Suprapubic skin (tissue), 4 donors: ENCODE measurements around the gene IL17B. TPM values are rescaled to one million over a fixed set of nuclear protein-coding genes. Genes with fewer than 3 reads are reported as not detected.

Experiments
- DNase-seq, 2 donors: peaks; one replicate each; pipeline ENCODE4 v3.0.0-alpha.2; 2019; ENCODE audit warnings: low spot score in 2 of 2
- H3K27ac ChIP-seq: fragments of 200-600 bp; sonication (generic); one replicate; pipeline ENCODE4 v1.5.1; 2019
- H3K27me3 ChIP-seq: fragments of 200-600 bp; sonication (generic); one replicate; pipeline ENCODE4 v1.5.1; 2019
- H3K36me3 ChIP-seq: fragments of 200-600 bp; sonication (generic); one replicate; pipeline ENCODE4 v1.5.1; 2019
- H3K4me1 ChIP-seq: fragments of 200-600 bp; sonication (generic); one replicate; pipeline ENCODE4 v1.5.1; 2019
- H3K4me3 ChIP-seq: fragments of 200-600 bp; sonication (generic); one replicate; pipeline ENCODE4 v1.5.1; 2019; ENCODE audit warnings: mild to moderate bottlenecking
- H3K9me3 ChIP-seq: fragments of 200-600 bp; sonication (generic); one replicate; pipeline ENCODE4 v1.5.1; 2019
- EP300 ChIP-seq: sonication (generic); formaldehyde crosslinking; IDR thresholded peaks from one replicate; pipeline ENCODE4 v1.6.1; 2017; ENCODE audit warnings: antibody characterized with exemption
- POLR2A ChIP-seq, 2 donors: fragments of 450-650 bp; IDR thresholded peaks; one replicate each; pipeline ENCODE4 v1.6.1; 2017; ENCODE audit warnings: antibody characterized with exemption in 2 of 2, mild to moderate bottlenecking in 2 of 2, moderate library complexity in 2 of 2
- POLR2AphosphoS5 ChIP-seq, 3 donors: sonication (generic); formaldehyde crosslinking; IDR thresholded peaks; one replicate each; pipeline ENCODE4 v1.6.1; 2017; ENCODE audit warnings: antibody characterized with exemption in 3 of 3
- WGBS: methylation state at CpG from one replicate; pipeline ENCODE4 v1.1.5; 2018; 5-methylcytosine and 5-hydroxymethylcytosine counted together
- total RNA-seq, 4 donors: library from RNA; depleted of rRNA; stranded (reverse); fragments of >200 nt; gene quantifications; one replicate each; pipeline ENCODE4 v1.1.0, GENCODE V29; 2016
- TF ChIP-seq, protein P1 (sequence below), 2 donors: fragments of 200-600 bp in 1 of 2; fragments of 450-650 bp in 1 of 2; sonication (generic) in 1 of 2; IDR thresholded peaks; one replicate each; pipeline ENCODE4 v1.5.1; 2016 to 2019; ENCODE audit warnings: antibody characterized with exemption in 2 of 2, mild to moderate bottlenecking in 1 of 2, moderate library complexity in 1 of 2

IL17B gene
- total RNA-seq, 4 donors from 2014 or later, result not detected

DNA sequence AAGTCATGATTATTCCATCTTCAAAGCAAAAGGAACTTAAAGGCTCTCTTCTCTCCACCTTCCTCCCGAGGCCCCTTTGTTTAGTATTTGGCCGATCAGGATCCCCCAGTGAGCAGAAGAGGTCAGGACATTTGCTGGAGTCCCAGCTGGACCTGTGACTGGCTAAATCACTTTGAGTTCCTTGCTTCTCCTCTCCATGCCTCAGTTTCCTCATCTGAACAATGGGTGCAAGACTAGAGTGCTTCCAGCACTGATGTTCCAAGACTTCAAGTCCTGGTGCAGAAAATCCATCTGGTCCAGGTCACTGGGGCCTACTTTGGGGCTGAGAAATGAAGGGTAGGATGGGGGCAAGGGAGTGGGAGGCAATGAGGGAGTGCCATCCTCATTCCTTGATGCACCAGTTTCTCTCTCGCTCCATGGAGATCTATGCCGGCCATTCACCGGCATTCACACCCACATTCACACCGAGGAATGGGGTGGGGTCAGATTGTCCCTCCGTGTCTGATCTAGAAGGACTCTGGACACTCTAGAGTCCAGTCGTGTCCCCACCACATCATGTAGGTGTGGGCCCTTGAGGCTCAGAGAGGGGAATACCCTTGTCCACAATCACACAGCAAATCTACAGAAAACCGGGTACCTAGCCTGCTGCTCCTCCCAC lies 38.7 kb upstream of the IL17B start:
- TF ChIP-seq POLR2AphosphoS5 (IDR thresholded peaks at IDR 0.05), result no peak
- TF ChIP-seq POLR2A (IDR thresholded peaks at IDR 0.05), result no peak
- TF ChIP-seq, protein P1, sequence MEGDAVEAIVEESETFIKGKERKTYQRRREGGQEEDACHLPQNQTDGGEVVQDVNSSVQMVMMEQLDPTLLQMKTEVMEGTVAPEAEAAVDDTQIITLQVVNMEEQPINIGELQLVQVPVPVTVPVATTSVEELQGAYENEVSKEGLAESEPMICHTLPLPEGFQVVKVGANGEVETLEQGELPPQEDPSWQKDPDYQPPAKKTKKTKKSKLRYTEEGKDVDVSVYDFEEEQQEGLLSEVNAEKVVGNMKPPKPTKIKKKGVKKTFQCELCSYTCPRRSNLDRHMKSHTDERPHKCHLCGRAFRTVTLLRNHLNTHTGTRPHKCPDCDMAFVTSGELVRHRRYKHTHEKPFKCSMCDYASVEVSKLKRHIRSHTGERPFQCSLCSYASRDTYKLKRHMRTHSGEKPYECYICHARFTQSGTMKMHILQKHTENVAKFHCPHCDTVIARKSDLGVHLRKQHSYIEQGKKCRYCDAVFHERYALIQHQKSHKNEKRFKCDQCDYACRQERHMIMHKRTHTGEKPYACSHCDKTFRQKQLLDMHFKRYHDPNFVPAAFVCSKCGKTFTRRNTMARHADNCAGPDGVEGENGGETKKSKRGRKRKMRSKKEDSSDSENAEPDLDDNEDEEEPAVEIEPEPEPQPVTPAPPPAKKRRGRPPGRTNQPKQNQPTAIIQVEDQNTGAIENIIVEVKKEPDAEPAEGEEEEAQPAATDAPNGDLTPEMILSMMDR (IDR thresholded peaks at IDR 0.05), result no peak
- TF ChIP-seq EP300, result no peak
- 65% methylated on average over 4 of the region's 9 CpGs for WGBS
- Histone ChIP-seq H3K27ac (peak overlapping the region; percentile 4), H3K27me3 (no peaks in the 10 kb centered on the region), H3K4me3 (no peak overlapping the region), H3K36me3 (no peaks in the 10 kb centered on the region), H3K4me1 (peaks cover 26% of the 10 kb centered on the region), H3K9me3 (no peaks in the 10 kb centered on the region)
- DNase-seq, result no peak

DNA sequence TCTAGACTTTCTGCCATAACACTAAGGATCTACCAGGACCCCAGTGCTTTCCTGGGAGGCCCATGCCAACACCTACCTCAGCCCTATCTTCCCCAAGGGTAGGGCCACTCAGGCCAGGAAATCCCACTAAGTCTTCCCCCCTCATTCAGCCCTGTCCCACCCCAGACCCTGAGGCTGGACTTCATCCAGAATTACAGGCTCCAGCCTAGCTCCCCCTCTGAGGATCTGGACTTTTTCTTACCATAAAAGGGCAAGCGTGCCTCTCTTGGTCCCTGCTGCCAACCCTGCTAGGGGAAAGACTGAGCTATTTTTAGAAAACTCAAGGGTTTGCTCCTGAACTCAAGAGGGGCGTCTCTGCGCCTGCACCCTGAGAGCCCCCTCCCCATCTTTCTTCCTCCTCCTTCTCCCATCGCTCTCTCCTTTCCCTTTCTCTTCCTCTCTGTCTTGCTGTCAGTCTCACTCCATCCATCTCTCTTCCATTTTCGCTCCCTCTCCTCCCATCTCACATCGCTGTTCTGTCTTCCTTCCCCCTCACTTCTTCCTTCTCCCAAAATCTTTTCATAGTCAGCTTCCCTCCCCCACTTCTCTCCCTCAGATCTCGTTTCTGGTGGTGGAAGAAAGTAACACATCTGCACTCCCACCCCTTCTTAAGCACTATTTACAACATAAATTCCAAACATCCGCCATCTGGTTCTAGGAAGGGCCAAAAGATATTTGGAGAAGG lies 38.1 kb upstream of the IL17B start:
- WGBS, result 43% methylated on average over 8 of the region's 8 CpGs
- Histone ChIP-seq H3K36me3 (no peaks in the 10 kb centered on the region), H3K4me1 (peaks cover 20% of the 10 kb centered on the region), H3K27me3 (no peaks in the 10 kb centered on the region), H3K9me3 (no peaks in the 10 kb centered on the region), H3K27ac (peak overlapping the region; percentile 4), H3K4me3 (no peak overlapping the region)
- TF ChIP-seq, protein P1 (IDR thresholded peaks at IDR 0.05), result no peak
- TF ChIP-seq POLR2AphosphoS5 (IDR thresholded peaks at IDR 0.05) (no peak), EP300 (no peak), POLR2A (IDR thresholded peaks at IDR 0.05) (no peak)
- no peak for DNase-seq

DNA sequence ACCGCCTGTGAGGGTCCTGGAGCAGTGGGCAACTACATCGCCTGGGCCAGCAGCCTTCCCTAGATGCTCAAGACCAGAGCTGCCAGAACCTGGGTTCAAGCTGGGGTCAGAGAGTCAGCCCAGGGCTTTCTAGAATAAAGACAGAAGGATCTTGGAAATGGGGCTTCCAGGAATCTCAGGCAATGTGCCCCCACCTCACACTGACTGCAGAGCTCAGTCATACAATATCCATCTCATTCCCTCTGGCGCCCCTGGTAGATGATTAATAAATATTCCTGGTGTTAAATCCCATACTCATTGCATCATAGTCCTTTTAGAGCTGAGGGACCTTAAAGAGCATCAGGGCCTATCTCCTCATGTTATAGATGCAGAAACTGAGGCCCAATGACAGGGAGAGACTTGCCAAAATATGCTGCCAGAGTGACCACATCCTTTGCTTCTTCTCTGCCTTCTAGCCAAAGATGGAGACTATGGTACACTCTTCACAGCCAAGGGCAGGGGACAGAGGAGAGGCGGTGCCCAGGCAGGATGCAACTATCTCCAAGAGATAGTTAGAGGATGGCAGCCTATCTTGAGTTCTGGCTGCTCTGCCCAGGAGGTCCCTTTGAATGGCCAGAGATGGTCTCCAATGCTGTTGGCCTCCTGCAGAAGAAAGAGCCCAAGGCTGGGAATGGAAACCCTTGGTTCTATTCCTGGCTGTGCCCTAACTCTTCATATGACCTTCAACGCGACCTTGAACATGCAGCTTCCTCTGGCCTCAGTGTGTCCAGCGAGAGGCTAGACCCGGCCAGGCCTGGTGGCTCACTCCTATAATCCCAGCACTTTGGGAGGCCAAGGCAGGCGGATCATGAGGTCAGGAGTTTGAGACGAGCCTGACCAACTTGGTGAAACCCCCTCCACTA lies 36.2 kb upstream of the IL17B start:
- no peaks in the 10 kb centered on the region for H3K27me3 ChIP-seq
- H3K4me3 ChIP-seq, result no peak overlapping the region
- no peak for TF ChIP-seq POLR2AphosphoS5 (IDR thresholded peaks at IDR 0.05)
- no peak for TF ChIP-seq EP300
- no peak for TF ChIP-seq POLR2A (IDR thresholded peaks at IDR 0.05)
- TF ChIP-seq, protein P1 (IDR thresholded peaks at IDR 0.05), result no peak
- DNase-seq, result no peak
- peaks cover 18% of the 10 kb centered on the region for H3K4me1 ChIP-seq
- no peaks in the 10 kb centered on the region for H3K36me3 ChIP-seq
- H3K9me3 ChIP-seq, result no peaks in the 10 kb centered on the region
- 86% methylated on average over 10 of the region's 10 CpGs for WGBS
- peak overlapping the region; percentile 5 for H3K27ac ChIP-seq

- H3K4me1 ChIP-seq, result peaks cover 10% of the 10 kb centered on the region
- no peaks in the 10 kb centered on the region for H3K9me3 ChIP-seq
- WGBS, result 58% methylated on average over 7 of the region's 7 CpGs
- H3K36me3 ChIP-seq, result no peaks in the 10 kb centered on the region
- no peak for DNase-seq
- peak overlapping the region; percentile 5 for H3K27ac ChIP-seq
- H3K27me3 ChIP-seq, result no peaks in the 10 kb centered on the region
- H3K4me3 ChIP-seq, result no peak overlapping the region
- TF ChIP-seq POLR2AphosphoS5 (IDR thresholded peaks at IDR 0.05), result no peak
- TF ChIP-seq, protein P1 (IDR thresholded peaks at IDR 0.05), result no peak
- TF ChIP-seq POLR2A (IDR thresholded peaks at IDR 0.05), result no peak
- no peak for TF ChIP-seq EP300
These were observed 35.4 kb upstream of the IL17B start for GRCh38 chr5:149414405-149415065.
